Adrenal gland (tissue), 12 donors: Measurements from ENCODE around the gene ASB18. TPM values are rescaled to one million over a fixed set of nuclear protein-coding genes. Genes with fewer than 3 reads are reported as not detected.

Experiments used
- DNase-seq, 7 donors: peaks; one replicate each; pipeline ENCODE4 v3.0.0-alpha.2; 2019 to 2020
- H3K27ac ChIP-seq, 5 donors: fragments of 200-600 bp; sonication (generic) in 4 of 5; 1 replicate in 3 of 5; 2 replicates in 2 of 5; pipeline versions ENCODE4 v1.5.1 to v1.8.0; 2016 to 2020; ENCODE audit warnings: mild to moderate bottlenecking in 1 of 5
- H3K27me3 ChIP-seq: fragments of 200-600 bp; 2 replicates; pipeline ENCODE4 v1.8.0; 2021
- H3K36me3 ChIP-seq, 2 donors: fragments of 200-600 bp; replicated peaks in 1 of 2; 1 replicate in 1 of 2; 2 replicates in 1 of 2; pipeline versions ENCODE4 v1.5.1 to v1.8.0; 2018 to 2022
- H3K4me1 ChIP-seq, 2 donors: fragments of 200-600 bp; replicated peaks in 1 of 2; 1 replicate in 1 of 2; 2 replicates in 1 of 2; pipeline versions ENCODE4 v1.5.1 to v1.8.0; 2018 to 2021
- H3K4me3 ChIP-seq, 4 donors: fragments of 200-600 bp; sonication (generic) in 3 of 4; one replicate each; pipeline ENCODE4 v1.5.1; 2016 to 2018
- H3K9me3 ChIP-seq, 3 donors: fragments of 200-600 bp; sonication (generic) in 1 of 3; replicated peaks in 1 of 3; 1 replicate in 2 of 3; 2 replicates in 1 of 3; pipeline versions ENCODE4 v1.5.1 to v1.8.0; 2016 to 2021
- CTCF ChIP-seq, 6 experiments: fragments of 450-650 bp in 4 of 6; fragments of 200-600 bp in 2 of 6; sonication (generic) in 1 of 6; IDR thresholded peaks; 1 replicate in 5 of 6; 2 replicates in 1 of 6; pipeline versions ENCODE4 v1.5.1 to v1.8.0; 2016 to 2021; ENCODE audit warnings: antibody characterized with exemption in 6 of 6, mild to moderate bottlenecking in 2 of 6, moderate library complexity in 1 of 6
- POLR2A ChIP-seq, 2 donors: fragments of 450-650 bp; IDR thresholded peaks; one replicate each; pipeline ENCODE4 v1.6.1; 2017; ENCODE audit warnings: antibody characterized with exemption in 2 of 2, mild to moderate bottlenecking in 2 of 2, moderate library complexity in 1 of 2
- WGBS, 4 donors: extraction: QIAGEN DNeasy Blood & Tissue Kit in 2 of 4; methylation state at CpG; one replicate each; pipeline versions ENCODE4 v1.1.5 to v1.1.7; 2013 to 2017; 5-methylcytosine and 5-hydroxymethylcytosine counted together
- intact Hi-C, 2 donors: fragments of 100-400 bp; cut with DNase I; formaldehyde crosslinking; loops; one replicate each; pipeline versions ENCODE4 v1.14.1 to v1.15.0; 2022 to 2023
- polyA plus RNA-seq, 3 donors: library from polyadenylated mRNA; stranded (reverse); fragments of 200-250 nt in 2 of 3; fragments of 350-450 nt in 1 of 3; fragmentation: Illumina TruSeq in 1 of 3; extraction: RNeasy Lipid Tissue Mini Kit (QIAGEN cat#74804) in 1 of 3; gene quantifications; one replicate each; pipeline ENCODE4 v1.2.3, GENCODE V29; 2013 to 2014
- total RNA-seq, 9 donors: library from RNA; depleted of rRNA in 4 of 9; stranded (reverse); fragments of >200 nt in 4 of 9; fragments of 120-200 nt in 1 of 9; fragmentation: NEBNext Ultra II Directional in 1 of 9; extraction: Animal tissue kit (Norgen Biotek cat#: 25700) in 1 of 9; gene quantifications; one replicate each; pipeline versions ENCODE4 v1.1.0 to v1.2.4, GENCODE V29; 2013 to 2023
- donor health status: healthy with polysubstance abuse.
- donor health status: Bipolar disorder and iron deficiency.
- donor health status: DM: yes; HTN: yes; CAD: no.
- donor health status: DM: no; HTN: no; CAD: no.
- donor health status: DM: no; HTN: no; CAD: no.
- donor health status: DM: yes; HTN: yes; CAD: no.

Gene ASB18
- total and polyA plus RNA-seq, 12 donors: not detected

- DNase-seq: no peak
- Histone ChIP-seq H3K27ac (no peak overlapping the region), H3K4me1 (no peaks in the 10 kb centered on the region), H3K36me3 (no peaks in the 10 kb centered on the region), H3K9me3 (no peaks in the 10 kb centered on the region), H3K4me3 (no peak overlapping the region), H3K27me3 (no peaks in the 10 kb centered on the region)
- intact Hi-C loops: no loop called here
- TF ChIP-seq CTCF (IDR thresholded peaks at IDR 0.05) (no peak), POLR2A (IDR thresholded peaks at IDR 0.05) (no peak)
- 72 to 82% (median 76%) methylated on average over 5 of the region's 5 CpGs for WGBS, 4 donors
These were observed 19.9 kb downstream of the ASB18 start for GRCh38 chr2:236244256-236244655.

- 83 to 89% (median 84%) methylated on average over 8 of the region's 8 CpGs for WGBS, 4 donors
- no peaks in the 10 kb centered on the region for H3K36me3 ChIP-seq
- no peak for DNase-seq
- H3K4me1 ChIP-seq: no peaks in the 10 kb centered on the region
- intact Hi-C loops: no loop called here
- H3K27ac ChIP-seq: no peak overlapping the region
- peaks cover 7% of the 10 kb centered on the region for H3K27me3 ChIP-seq
- TF ChIP-seq CTCF (IDR thresholded peaks at IDR 0.05) (no peak), POLR2A (IDR thresholded peaks at IDR 0.05) (no peak)
- H3K9me3 ChIP-seq: no peaks in the 10 kb centered on the region
- no peak overlapping the region for H3K4me3 ChIP-seq
These were observed 22.1 kb downstream of the ASB18 start for GRCh38 chr2:236242057-236242495.

- intact Hi-C loops: no loop called here
- H3K4me1 ChIP-seq: no peaks in the 10 kb centered on the region
- TF ChIP-seq POLR2A (IDR thresholded peaks at IDR 0.05) (no peak), CTCF (IDR thresholded peaks at IDR 0.05) (no peak)
These were observed 22.8 kb downstream of the ASB18 start for GRCh38 chr2:236241181-236242056.

GRCh38 chr2:236240228-236240990 lies 23.8 kb downstream of the ASB18 start:
- DNase-seq: no peak
- Histone ChIP-seq H3K4me1 (no peaks in the 10 kb centered on the region), H3K27me3 (peaks cover 23% of the 10 kb centered on the region), H3K4me3 (no peak overlapping the region), H3K36me3 (no peaks in the 10 kb centered on the region), H3K27ac (no peak overlapping the region), H3K9me3 (no peaks in the 10 kb centered on the region)
- whole genome bisulfite sequencing, 4 donors: 50 to 70% (median 58%) methylated on average over 12 to 15 of the region's 15 CpGs
- no peak for TF ChIP-seq CTCF (IDR thresholded peaks at IDR 0.05)
- no peak for TF ChIP-seq POLR2A (IDR thresholded peaks at IDR 0.05)
- intact Hi-C loops: no loop called here

More at GRCh38 chr2:236241181-236242056, 22.8 kb downstream of the ASB18 start:
- peaks cover 13% of the 10 kb centered on the region for H3K27me3 ChIP-seq
- 67 to 82% (median 74%) methylated on average over 13 of the region's 13 CpGs for WGBS, 4 donors
- H3K9me3 ChIP-seq: no peaks in the 10 kb centered on the region
- H3K4me3 ChIP-seq: no peak overlapping the region
- H3K27ac ChIP-seq: no peak overlapping the region
- no peak for DNase-seq
- no peaks in the 10 kb centered on the region for H3K36me3 ChIP-seq
